HG03039 (cell line): ENCODE data around the gene BSDC1.
"Not testable (repeated sequence)": the region's sequence is repeated elsewhere in the genome, so short reads cannot be mapped to it uniquely, and the experiment has no call there.

Experiments
- ATAC-seq: cut with Tn5 transposase; IDR thresholded peaks from one replicate; pipeline ENCODE4 v1.9.1; 2021; ENCODE audit warnings: mild to moderate bottlenecking, moderate library complexity; ENCODE audit not compliant: unreplicated experiment

Gene BSDC1

GRCh38 chr1:32394141-32394889 lies at the start of gene BSDC1:
BSDC1 (minus strand) TSS chr1:32394441; CDS start chr1:32394414, 27 bp downstream.
- ATAC-seq = peak; percentile 89

GRCh38 chr1:32441467-32441866 lies 47.2 kb upstream of the BSDC1 start:
- ATAC-seq = not testable (repeated sequence)

GRCh38 chr1:32438777-32439176 lies 44.5 kb upstream of the BSDC1 start:
- ATAC-seq = not testable (repeated sequence)

GRCh38 chr1:32438136-32438535 lies 43.9 kb upstream of the BSDC1 start:
- no peak for ATAC-seq

GRCh38 chr1:32431736-32432400 lies 37.6 kb upstream of the BSDC1 start:
- no peak for ATAC-seq

GRCh38 chr1:32427264-32427963 lies 33.2 kb upstream of the BSDC1 start:
- ATAC-seq = no peak

- ATAC-seq = no peak
Measured at GRCh38 chr1:32426489-32427255, 32.4 kb upstream of the BSDC1 start.

- no peak for ATAC-seq
Measured at GRCh38 chr1:32421775-32422174, 27.5 kb upstream of the BSDC1 start.

GRCh38 chr1:32414186-32414886 lies 20.1 kb upstream of the BSDC1 start:
- no peak for ATAC-seq

- no peak for ATAC-seq
Measured at GRCh38 chr1:32413507-32414185, 19.4 kb upstream of the BSDC1 start.

- no peak for ATAC-seq
Measured at GRCh38 chr1:32411261-32411660, 17.0 kb upstream of the BSDC1 start.

- ATAC-seq = no peak
Measured at GRCh38 chr1:32406629-32407111, 12.4 kb upstream of the BSDC1 start.

GRCh38 chr1:32405672-32406467 lies 11.6 kb upstream of the BSDC1 start:
- ATAC-seq = no peak

- no peak for ATAC-seq
Measured at GRCh38 chr1:32404946-32405345, 10.7 kb upstream of the BSDC1 start.

- ATAC-seq = no peak
Measured at GRCh38 chr1:32400876-32401631, 6.8 kb upstream of the BSDC1 start.

- no peak for ATAC-seq
Measured at GRCh38 chr1:32399843-32400242, 5.6 kb upstream of the BSDC1 start.

- no peak for ATAC-seq
Measured at GRCh38 chr1:32398401-32398800, 4.2 kb upstream of the BSDC1 start.

GRCh38 chr1:32396524-32396923 lies 2.3 kb upstream of the BSDC1 start:
- not testable (repeated sequence) for ATAC-seq
